Measurements from ENCODE around the gene ADAM22. TPM values are rescaled to one million over a fixed set of nuclear protein-coding genes. Genes with fewer than 3 reads are reported as not detected.
A peak's percentile ranks its signal among the peaks of the same experiment; 100 is the strongest.
"Not testable (repeated sequence)": the region's sequence is repeated elsewhere in the genome, so short reads cannot be mapped to it uniquely, and the experiment has no call there.

Gene ADAM22
- total RNA-seq, 1 experiment from 2014 or later = 12.3 TPM

DNA sequence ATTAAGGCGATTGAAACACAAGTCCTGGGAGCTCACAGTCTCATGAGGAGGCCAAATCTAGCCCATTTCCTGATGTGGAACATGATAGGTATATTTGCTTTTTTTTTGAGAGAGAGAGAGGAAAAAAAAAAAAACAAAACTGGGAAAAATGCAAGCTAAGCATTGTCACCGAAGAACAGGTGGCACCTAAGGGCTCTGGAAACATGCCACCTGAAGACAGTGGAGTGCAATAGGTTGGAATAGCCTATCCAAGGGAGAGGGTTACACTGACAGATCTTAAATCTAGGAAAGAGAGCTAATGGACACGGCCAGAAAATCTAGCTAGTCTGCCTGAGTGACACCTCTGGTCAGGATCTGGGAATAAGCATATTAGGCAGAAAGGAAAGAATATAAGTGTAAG, 175.6 kb downstream of the ADAM22 start:
- DNase-seq (ENCODE audit: low spot score) = no peak

GRCh38 chr7:88111140-88111743, 177.2 kb downstream of the ADAM22 start:
- peak; percentile 76 for DNase-seq (ENCODE audit: low spot score)

- no peak for DNase-seq (ENCODE audit: low spot score)
These were observed 178.0 kb downstream of the ADAM22 start for GRCh38 chr7:88111954-88112471.

- no peak for DNase-seq (ENCODE audit: low spot score)
These were observed 181.3 kb downstream of the ADAM22 start for GRCh38 chr7:88115258-88115796.

DNA sequence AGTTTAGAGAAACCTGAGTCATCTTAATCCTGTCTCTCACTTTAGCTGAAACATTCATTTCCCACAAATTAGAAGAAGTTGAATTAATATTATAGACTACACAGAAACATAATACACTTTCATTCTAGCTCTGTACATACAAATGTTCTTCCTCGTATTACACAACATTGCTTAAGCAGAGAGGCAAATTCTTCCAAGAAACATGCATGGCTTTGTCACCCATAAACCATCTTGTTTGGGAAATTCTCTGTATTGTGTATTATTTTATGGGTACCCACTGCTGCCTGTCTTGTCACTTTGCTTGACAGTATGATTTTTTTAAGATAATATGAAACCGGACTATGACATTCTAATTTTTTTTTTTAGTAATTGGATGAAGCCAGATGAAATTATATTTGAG, 181.8 kb downstream of the ADAM22 start:
- no peak for DNase-seq (ENCODE audit: low spot score)

- no peak for DNase-seq (ENCODE audit: low spot score)
These were observed 182.3 kb downstream of the ADAM22 start for GRCh38 chr7:88116235-88116795.

GRCh38 chr7:88117325-88117724, 183.3 kb downstream of the ADAM22 start:
- DNase-seq (ENCODE audit: low spot score) = no peak

GRCh38 chr7:88121335-88121734, 187.3 kb downstream of the ADAM22 start:
- no peak for DNase-seq (ENCODE audit: low spot score)

- no peak for DNase-seq (ENCODE audit: low spot score)
These were observed 193.7 kb downstream of the ADAM22 start for GRCh38 chr7:88127637-88128290.

GRCh38 chr7:88132725-88133124, 198.7 kb downstream of the ADAM22 start:
- no peak for DNase-seq (ENCODE audit: low spot score)

- DNase-seq (ENCODE audit: low spot score) = peak; percentile 82
These were observed 206.9 kb downstream of the ADAM22 start for GRCh38 chr7:88140947-88141346.

GRCh38 chr7:88141479-88141878, 207.4 kb downstream of the ADAM22 start:
- DNase-seq (ENCODE audit: low spot score) = no peak

- DNase-seq (ENCODE audit: low spot score) = no peak
These were observed 207.9 kb downstream of the ADAM22 start for GRCh38 chr7:88141953-88142352.

- no peak for DNase-seq (ENCODE audit: low spot score)
These were observed 212.6 kb downstream of the ADAM22 start for GRCh38 chr7:88146616-88147015.

GRCh38 chr7:88147341-88147740, 213.3 kb downstream of the ADAM22 start:
- no peak for DNase-seq (ENCODE audit: low spot score)

DNA sequence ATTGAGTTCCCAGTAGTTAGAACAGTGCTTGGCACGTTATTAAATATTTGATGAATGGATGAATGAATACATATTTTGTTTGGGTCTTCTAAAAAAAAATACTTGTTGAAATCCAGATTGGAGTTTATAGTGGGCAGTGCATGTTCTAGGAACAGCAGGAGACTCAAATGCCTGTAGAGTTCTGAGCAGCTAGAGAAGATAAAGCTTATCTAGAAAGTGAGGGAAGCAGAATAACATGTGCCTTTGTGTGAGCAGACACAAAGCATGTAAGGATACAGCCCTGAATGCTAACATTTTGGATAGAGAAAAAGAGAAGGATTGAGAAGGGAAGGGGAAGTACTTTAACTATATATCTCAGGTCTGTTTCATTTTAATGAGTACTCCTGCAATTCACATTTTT, 213.9 kb downstream of the ADAM22 start:
- DNase-seq (ENCODE audit: low spot score) = no peak

- no peak for DNase-seq (ENCODE audit: low spot score)
These were observed 216.0 kb downstream of the ADAM22 start for GRCh38 chr7:88150033-88150432.

GRCh38 chr7:88151119-88151790, 217.2 kb downstream of the ADAM22 start:
- no peak for DNase-seq (ENCODE audit: low spot score)

DNA sequence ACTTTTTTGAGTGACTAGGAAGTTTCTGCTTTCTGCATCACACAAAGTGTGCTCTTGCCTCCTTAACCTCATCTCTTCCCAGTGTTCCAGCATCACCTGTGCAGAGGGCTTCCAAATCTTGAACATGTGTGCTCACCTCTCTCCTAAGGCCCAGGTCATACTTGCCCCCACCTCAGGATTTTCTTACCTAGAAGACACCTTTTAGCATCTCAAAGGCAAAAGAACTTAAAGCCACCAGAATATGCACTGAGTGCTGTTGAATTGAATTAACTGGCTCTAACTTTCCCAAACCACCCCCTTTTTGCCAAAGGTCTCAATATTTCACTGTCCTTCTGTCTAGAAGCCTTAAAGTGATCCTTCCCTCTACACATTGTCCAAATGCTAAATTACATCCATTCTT, 219.3 kb downstream of the ADAM22 start:
- no peak for DNase-seq (ENCODE audit: low spot score)

- DNase-seq (ENCODE audit: low spot score) = no peak
These were observed 221.7 kb downstream of the ADAM22 start for GRCh38 chr7:88155756-88156155.

- no peak for DNase-seq (ENCODE audit: low spot score)
These were observed 222.3 kb downstream of the ADAM22 start for GRCh38 chr7:88156356-88156755.

- DNase-seq (ENCODE audit: low spot score) = not testable (repeated sequence)
These were observed 225.7 kb downstream of the ADAM22 start for GRCh38 chr7:88159741-88160140.
